CD4-positive, alpha-beta T cell treated with Interleukin-10 for 1 hour (primary cell): ENCODE results near the gene HTATIP2.
"Not testable (repeated sequence)": the region's sequence is repeated elsewhere in the genome, so short reads cannot be mapped to it uniquely, and the experiment has no call there.

ENCODE experiments used
- DNase-seq: peaks from one replicate; pipeline ENCODE4 v3.0.0-alpha.2; 2020

HTATIP2 gene

GRCh38 chr11:20372081-20372626, 8.6 kb downstream of the HTATIP2 start:
- no peak for DNase-seq

GRCh38 chr11:20373147-20373546, 9.6 kb downstream of the HTATIP2 start:
- DNase-seq = no peak

GRCh38 chr11:20373568-20374209, 10.2 kb downstream of the HTATIP2 start:
- no peak for DNase-seq

- DNase-seq = no peak
Measured at GRCh38 chr11:20374741-20375300, 11.3 kb downstream of the HTATIP2 start.

- no peak for DNase-seq
Measured at GRCh38 chr11:20376162-20376730, 12.7 kb downstream of the HTATIP2 start.

GRCh38 chr11:20385996-20386395, 22.5 kb downstream of the HTATIP2 start:
- DNase-seq = not testable (repeated sequence)

- DNase-seq = peak; percentile 97
Measured at GRCh38 chr11:20387261-20388095, 24.0 kb downstream of the HTATIP2 start, which contains the start of gene PRMT3. TSS of gene PRMT3 (plus strand) at chr11:20387716. CDS start at chr11:20387747, 31 bp downstream.

- DNase-seq = no peak
Measured at GRCh38 chr11:20388096-20389055, 24.9 kb downstream of the HTATIP2 start.

- DNase-seq = peak; percentile 52
Measured at GRCh38 chr11:20397281-20397680, 33.8 kb downstream of the HTATIP2 start.

GRCh38 chr11:20399498-20399897, 36.0 kb downstream of the HTATIP2 start:
- DNase-seq = no peak

GRCh38 chr11:20403059-20403458, 39.5 kb downstream of the HTATIP2 start:
- DNase-seq = no peak

GRCh38 chr11:20406484-20406883, 43.0 kb downstream of the HTATIP2 start:
- no peak for DNase-seq

GRCh38 chr11:20407344-20407743, 43.8 kb downstream of the HTATIP2 start:
- DNase-seq = no peak

- DNase-seq = no peak
Measured at GRCh38 chr11:20415432-20415831, 51.9 kb downstream of the HTATIP2 start.

- no peak for DNase-seq
Measured at GRCh38 chr11:20417771-20418170, 54.3 kb downstream of the HTATIP2 start.

- DNase-seq = no peak
Measured at GRCh38 chr11:20421946-20422345, 58.4 kb downstream of the HTATIP2 start.

- no peak for DNase-seq
Measured at GRCh38 chr11:20429216-20429615, 65.7 kb downstream of the HTATIP2 start.
